Skeletal muscle tissue (tissue), 4 donors: ENCODE data around the gene ELOF1. TPM values are rescaled to one million over a fixed set of nuclear protein-coding genes. Genes with fewer than 3 reads are reported as not detected.
"Not testable (repeated sequence)": the region's sequence is repeated elsewhere in the genome, so short reads cannot be mapped to it uniquely, and the experiment has no call there.

Experiments used
- H3K27ac ChIP-seq: one replicate; pipeline ENCODE4 v1.7.0; 2013; ENCODE audit warnings: mild to moderate bottlenecking, low read depth, low read length, inconsistent platforms
- H3K27me3 ChIP-seq, 3 donors: one replicate each; pipeline ENCODE4 v1.7.0; 2013; ENCODE audit warnings: low read length in 3 of 3; ENCODE audit not compliant: control insufficient read depth in 3 of 3, insufficient read depth in 3 of 3
- H3K36me3 ChIP-seq, 3 donors: one replicate each; pipeline ENCODE4 v1.7.0; 2013; ENCODE audit warnings: low read length in 3 of 3; ENCODE audit not compliant: control insufficient read depth in 3 of 3, insufficient read depth in 3 of 3
- H3K4me1 ChIP-seq, 3 donors: one replicate each; pipeline ENCODE4 v1.7.0; 2013; ENCODE audit warnings: low read length in 3 of 3, mild to moderate bottlenecking in 3 of 3; ENCODE audit not compliant: control insufficient read depth in 3 of 3, insufficient read depth in 3 of 3
- H3K4me3 ChIP-seq, 3 donors: one replicate each; pipeline ENCODE4 v1.7.0; 2013; ENCODE audit warnings: low read length in 3 of 3
- H3K9ac ChIP-seq, 3 donors: one replicate each; pipeline ENCODE4 v1.7.0; 2013; ENCODE audit warnings: low read length in 3 of 3, mild to moderate bottlenecking in 3 of 3, moderate library complexity in 2 of 3, low read depth in 1 of 3
- H3K9me3 ChIP-seq, 3 donors: one replicate each; pipeline ENCODE4 v1.7.0; 2013; ENCODE audit warnings: low read length in 3 of 3; ENCODE audit not compliant: control insufficient read depth in 3 of 3
- total RNA-seq: library from RNA; depleted of rRNA; stranded (reverse); fragments of >200 nt; gene quantifications from one replicate; pipeline ENCODE4 v1.2.3, GENCODE V29; 2014
- donor health status: Osteomylitis.

The ELOF1 gene
- 16.2 TPM for total RNA-seq

GRCh38 chr19:11558881-11559828 is at the start of gene ELOF1:
Gene ELOF1, minus strand, starts transcription at chr19:11559230. Its CDS starts 4,883 bp downstream, at chr19:11554347.
- Histone ChIP-seq H3K27me3 (no peaks in the 10 kb centered on the region), H3K36me3 (peaks cover 9 to 13% (median 12%) of the 10 kb centered on the region in 3 donors), H3K9ac (peak within 1 kb of the TSS; percentile 89 to 94 (median 94)), H3K9me3 (no peaks in the 10 kb centered on the region), H3K4me1 (peaks cover 13 to 32% (median 21%) of the 10 kb centered on the region in 3 donors), H3K27ac (peak within 1 kb of the TSS; percentile 62), H3K4me3 (peak within 1 kb of the TSS; percentile 93 to 98 (median 95))

DNA sequence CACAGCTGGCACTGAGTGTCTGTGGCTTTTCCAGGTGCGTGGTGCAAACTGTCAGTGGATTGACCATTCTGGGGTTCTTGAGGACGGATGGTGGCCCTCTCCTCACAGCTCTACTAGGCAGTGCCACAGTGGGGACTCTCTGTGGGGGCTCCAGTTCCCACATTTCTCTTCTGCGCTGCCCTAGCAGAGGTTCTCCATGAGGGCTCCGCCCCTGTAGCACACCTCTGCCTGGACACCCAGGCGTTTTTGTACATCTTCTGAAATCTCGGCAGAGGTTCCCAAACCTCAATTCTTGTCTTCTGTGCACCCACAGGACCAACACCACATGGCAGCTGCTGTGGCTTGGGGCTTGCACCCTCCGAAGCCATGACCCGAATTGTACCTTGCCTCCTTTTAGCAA is 47.5 kb upstream of the ELOF1 start:
- Histone ChIP-seq H3K36me3 (peaks cover 4 to 8% (median 7%) of the 10 kb centered on the region in 3 donors), H3K27me3 (no peaks in the 10 kb centered on the region), H3K9ac (no peak overlapping the region), H3K27ac (no peak overlapping the region), H3K9me3 (peaks cover 0 to 3% (median 0%) of the 10 kb centered on the region in 3 donors), H3K4me3 (no peak overlapping the region), H3K4me1 (no peaks in the 10 kb centered on the region)

DNA sequence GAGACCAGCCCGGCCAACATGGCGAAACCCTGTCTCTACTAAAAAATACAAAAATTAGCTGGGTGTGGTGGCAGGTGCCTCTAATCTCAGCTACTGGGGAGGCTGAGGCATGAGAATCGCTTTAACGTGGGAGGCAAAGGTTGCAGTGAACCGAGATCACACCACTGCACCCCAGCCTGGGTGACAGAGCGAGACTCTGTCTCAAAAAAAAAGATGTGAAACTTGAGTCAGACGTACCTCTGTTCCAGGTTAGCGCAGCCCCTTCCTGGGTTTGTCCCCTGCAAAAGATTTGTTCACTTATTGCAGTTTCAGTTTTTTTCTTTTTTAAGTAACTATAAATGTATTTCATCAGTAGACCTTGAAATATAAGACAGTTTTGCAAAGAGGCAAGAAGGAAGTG is 40.7 kb upstream of the ELOF1 start:
- H3K9me3 ChIP-seq, H3K36me3 ChIP-seq, H3K27ac ChIP-seq, H3K9ac ChIP-seq, H3K27me3 ChIP-seq, H3K4me1 ChIP-seq, H3K4me3 ChIP-seq: not testable (repeated sequence)

- Histone ChIP-seq H3K9me3 (no peaks in the 10 kb centered on the region), H3K4me3 (no peak overlapping the region), H3K4me1 (peaks cover 0 to 8% (median 3%) of the 10 kb centered on the region in 3 donors), H3K27ac (no peak overlapping the region), H3K36me3 (peaks cover 0 to 3% (median 0%) of the 10 kb centered on the region in 3 donors), H3K9ac (no peak overlapping the region), H3K27me3 (no peaks in the 10 kb centered on the region)
Observed at GRCh38 chr19:11598746-11599145, 39.7 kb upstream of the ELOF1 start.

GRCh38 chr19:11598103-11598483 is 39.1 kb upstream of the ELOF1 start:
- peak overlapping the region; percentile 88 to 98 (median 95) for H3K4me3 ChIP-seq
- H3K27me3 ChIP-seq: no peaks in the 10 kb centered on the region
- H3K4me1 ChIP-seq: peaks cover 0 to 8% (median 3%) of the 10 kb centered on the region in 3 donors
- H3K27ac ChIP-seq: no peak overlapping the region
- H3K9me3 ChIP-seq: no peaks in the 10 kb centered on the region
- peaks cover 0 to 3% (median 0%) of the 10 kb centered on the region in 3 donors for H3K36me3 ChIP-seq
- peak overlapping the region; percentile 92 to 98 (median 96) for H3K9ac ChIP-seq

DNA sequence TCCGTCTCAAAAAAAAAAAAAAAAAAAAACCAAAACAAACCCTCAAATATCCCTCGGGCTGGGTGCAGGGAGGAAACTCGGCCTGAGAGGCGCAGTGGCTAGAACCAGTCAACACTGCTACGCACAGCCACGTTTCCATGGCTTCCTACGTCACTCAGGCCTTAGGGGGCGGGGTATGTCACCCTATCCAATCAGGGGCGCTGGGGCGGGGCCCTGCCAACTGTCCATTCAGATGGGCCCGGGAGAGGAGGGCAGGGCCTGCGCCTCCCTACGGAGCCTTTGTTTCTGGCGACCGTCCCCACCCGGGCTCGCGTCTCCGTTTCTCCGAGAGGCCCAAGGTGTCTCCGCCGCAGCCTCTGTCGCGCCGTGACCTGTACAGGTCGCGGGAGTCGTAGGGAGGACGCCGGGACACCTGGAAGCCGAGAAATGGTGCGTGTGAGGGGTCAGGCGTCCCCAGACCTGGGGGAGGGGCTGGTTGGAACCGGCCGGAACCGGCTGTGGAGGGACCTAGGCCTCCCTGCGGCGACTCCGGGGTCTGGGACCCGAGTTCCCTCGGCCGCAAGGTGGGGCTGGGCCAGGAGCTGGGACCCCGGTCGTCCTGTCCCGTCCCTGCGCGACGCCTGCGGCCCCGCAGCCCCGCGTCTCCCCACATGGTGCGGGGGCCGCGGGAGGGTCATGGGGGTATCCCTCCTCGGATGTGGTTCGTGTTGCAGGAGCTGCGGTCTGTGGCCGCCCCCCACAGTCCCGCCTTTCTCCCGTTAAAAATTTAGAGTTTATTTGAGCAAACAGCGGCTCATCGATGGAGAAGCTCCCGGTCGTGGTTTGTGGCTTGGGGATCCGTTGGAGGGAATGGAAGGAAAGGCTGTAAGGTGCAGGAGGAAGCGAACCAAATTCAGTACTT is 38.4 kb upstream of the ELOF1 start, which contains the start of gene ZNF627:
Gene ZNF627 (plus strand): TSS at position 282 of the 901 bp plus-strand sequence. CDS start 145 bp downstream, at position 427.
- Histone ChIP-seq H3K27ac (peak within 1 kb of the TSS; percentile 87), H3K9ac (peak within 1 kb of the TSS; percentile 92 to 98 (median 96)), H3K36me3 (peaks cover 0 to 3% (median 0%) of the 10 kb centered on the region in 3 donors), H3K9me3 (no peaks in the 10 kb centered on the region), H3K4me1 (peaks cover 0 to 8% (median 3%) of the 10 kb centered on the region in 3 donors), H3K4me3 (peak within 1 kb of the TSS; percentile 88 to 98 (median 95)), H3K27me3 (no peaks in the 10 kb centered on the region)

GRCh38 chr19:11596156-11596555 is 37.1 kb upstream of the ELOF1 start:
- Histone ChIP-seq H3K9ac (no peak overlapping the region), H3K9me3 (no peaks in the 10 kb centered on the region), H3K4me3 (no peak overlapping the region), H3K27me3 (no peaks in the 10 kb centered on the region), H3K4me1 (peaks cover 0 to 8% (median 3%) of the 10 kb centered on the region in 3 donors), H3K27ac (no peak overlapping the region), H3K36me3 (peaks cover 0 to 3% (median 0%) of the 10 kb centered on the region in 3 donors)

DNA sequence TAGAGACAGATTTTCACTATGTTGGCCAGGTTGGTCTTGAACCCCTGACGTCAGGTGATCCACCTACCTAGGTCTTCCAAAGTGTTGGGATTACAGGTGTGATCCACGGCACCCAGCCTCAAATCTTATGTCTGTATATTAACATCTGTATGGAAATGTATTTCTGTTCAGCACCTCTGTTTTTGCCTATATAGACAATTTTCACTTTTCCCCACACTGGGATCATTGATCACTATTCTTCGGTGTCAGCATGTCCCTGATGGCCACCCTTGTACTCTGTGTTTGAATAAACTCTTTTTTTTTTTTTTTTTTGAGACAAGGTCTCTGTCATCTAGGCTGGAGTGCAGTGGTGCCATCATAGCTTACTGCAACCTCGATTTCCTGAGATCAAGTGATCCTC is 35.1 kb upstream of the ELOF1 start:
- no peaks in the 10 kb centered on the region for H3K27me3 ChIP-seq
- H3K9me3 ChIP-seq: no peaks in the 10 kb centered on the region
- H3K4me1 ChIP-seq: peaks cover 0 to 8% (median 3%) of the 10 kb centered on the region in 3 donors
- H3K4me3 ChIP-seq: no peak overlapping the region
- no peak overlapping the region for H3K9ac ChIP-seq
- peaks cover 0 to 1% (median 0%) of the 10 kb centered on the region in 3 donors for H3K36me3 ChIP-seq
- no peak overlapping the region for H3K27ac ChIP-seq

- no peaks in the 10 kb centered on the region for H3K27me3 ChIP-seq
- H3K9ac ChIP-seq: peak overlapping the region; percentile 23 to 57 (median 33)
- no peaks in the 10 kb centered on the region for H3K9me3 ChIP-seq
- H3K27ac ChIP-seq: no peak overlapping the region
- H3K4me3 ChIP-seq: peak overlapping the region in 2 of 3 donors; percentile 13 to 48
- peaks cover 4 to 6% (median 5%) of the 10 kb centered on the region in 3 donors for H3K4me1 ChIP-seq
- no peaks in the 10 kb centered on the region for H3K36me3 ChIP-seq
Observed at GRCh38 chr19:11587975-11588631, 29.1 kb upstream of the ELOF1 start.
